Ovary (tissue), 3 donors: ENCODE results near the gene SH2D7.

ENCODE experiments used
- CTCF ChIP-seq, 3 donors: fragments of 450-650 bp in 2 of 3; fragments of 200-600 bp in 1 of 3; IDR thresholded peaks; one replicate each; pipeline versions ENCODE4 v1.5.1 to v1.8.0; 2016 to 2022; ENCODE audit warnings: antibody characterized with exemption in 3 of 3, mild to moderate bottlenecking in 1 of 3
- POLR2A ChIP-seq: fragments of 450-650 bp; IDR thresholded peaks from one replicate; pipeline ENCODE4 v1.6.1; 2017; ENCODE audit warnings: antibody characterized with exemption, mild to moderate bottlenecking, moderate library complexity
- donor health status: DM: no; HTN: no; CAD: no.

- TF ChIP-seq CTCF (IDR thresholded peaks at IDR 0.05) (no peak), POLR2A (peak; percentile 82)
Measured at GRCh38 chr15:78149068-78149804, 56.9 kb downstream of the SH2D7 start, which contains the start of gene IDH3A.
